ENCODE results near the gene C6orf89.

GRCh38 chr6:36916126-36916525 lies 30.4 kb downstream of the C6orf89 start:
- TF ChIP-seq POLR2AphosphoS5 (IDR thresholded peaks at IDR 0.05; ENCODE audit: low read depth, low read length), result no peak
- TF ChIP-seq SIN3A (IDR thresholded peaks at IDR 0.05; ENCODE audit: borderline replicate concordance, insufficient read depth, low read length), result no peak
